BE2C (cell line): ENCODE measurements around the gene PNPLA1.

ENCODE experiments used
- DNase-seq: peaks from one replicate; pipeline ENCODE4 v3.0.0-alpha.2; 2020
- H3K27me3 ChIP-seq: fragments of 250-450 bp; sonication (Bioruptor Pico); 2 replicates; pipeline ENCODE4 v1.5.1; 2020; ENCODE audit warnings: mild to moderate bottlenecking
- H3K36me3 ChIP-seq: fragments of 250-450 bp; sonication (Bioruptor Pico); 2 replicates; pipeline ENCODE4 v1.5.1; 2020; ENCODE audit warnings: mild to moderate bottlenecking
- H3K4me1 ChIP-seq: fragments of 250-450 bp; sonication (Bioruptor Pico); 2 replicates; pipeline ENCODE4 v1.5.1; 2020
- H3K4me3 ChIP-seq: 2 replicates; pipeline ENCODE4 v1.5.1; 2011; ENCODE audit warnings: low read depth, low read length
- H3K9me3 ChIP-seq: fragments of 250-450 bp; sonication (Bioruptor Pico); 2 replicates; pipeline ENCODE4 v1.5.1; 2020
- CTCF ChIP-seq: IDR thresholded peaks from 2 replicates; pipeline ENCODE4 v1.5.1; 2012; ENCODE audit warnings: mild to moderate bottlenecking, low read depth, low read length

Gene PNPLA1

GRCh38 chr6:36302227-36302976 is 32.5 kb downstream of the PNPLA1 start:
- peak; percentile 93 for DNase-seq
- H3K36me3 ChIP-seq: no peaks in the 10 kb centered on the region
- no peak overlapping the region for H3K4me3 ChIP-seq
- H3K4me1 ChIP-seq: no peaks in the 10 kb centered on the region
- H3K9me3 ChIP-seq: no peaks in the 10 kb centered on the region
- TF ChIP-seq CTCF: peak; percentile 100
- no peaks in the 10 kb centered on the region for H3K27me3 ChIP-seq

- H3K4me3 ChIP-seq: no peak overlapping the region
- no peaks in the 10 kb centered on the region for H3K9me3 ChIP-seq
- H3K27me3 ChIP-seq: no peaks in the 10 kb centered on the region
- H3K36me3 ChIP-seq: no peaks in the 10 kb centered on the region
- no peaks in the 10 kb centered on the region for H3K4me1 ChIP-seq
- DNase-seq: no peak
- TF ChIP-seq CTCF: no peak
These were observed 36.0 kb downstream of the PNPLA1 start for GRCh38 chr6:36305885-36306284.

- H3K4me3 ChIP-seq: no peak overlapping the region
- H3K9me3 ChIP-seq: no peaks in the 10 kb centered on the region
- H3K4me1 ChIP-seq: no peaks in the 10 kb centered on the region
- no peak for DNase-seq
- TF ChIP-seq CTCF: no peak
- no peaks in the 10 kb centered on the region for H3K36me3 ChIP-seq
- H3K27me3 ChIP-seq: no peaks in the 10 kb centered on the region
These were observed 36.5 kb downstream of the PNPLA1 start for GRCh38 chr6:36306375-36306774.

GRCh38 chr6:36308514-36308913 is 38.7 kb downstream of the PNPLA1 start:
- TF ChIP-seq CTCF: no peak
- Histone ChIP-seq H3K4me3 (no peak overlapping the region), H3K27me3 (no peaks in the 10 kb centered on the region), H3K4me1 (no peaks in the 10 kb centered on the region), H3K36me3 (no peaks in the 10 kb centered on the region), H3K9me3 (no peaks in the 10 kb centered on the region)
- DNase-seq: no peak

GRCh38 chr6:36309203-36309602 is 39.3 kb downstream of the PNPLA1 start:
- no peaks in the 10 kb centered on the region for H3K36me3 ChIP-seq
- no peaks in the 10 kb centered on the region for H3K27me3 ChIP-seq
- DNase-seq: no peak
- H3K4me1 ChIP-seq: no peaks in the 10 kb centered on the region
- TF ChIP-seq CTCF: no peak
- H3K4me3 ChIP-seq: no peak overlapping the region
- no peaks in the 10 kb centered on the region for H3K9me3 ChIP-seq

GRCh38 chr6:36309900-36310299 is 40.0 kb downstream of the PNPLA1 start:
- DNase-seq: no peak

More at GRCh38 chr6:36309900-36310299, 40.0 kb downstream of the PNPLA1 start:
- no peak for TF ChIP-seq CTCF
- Histone ChIP-seq H3K4me1 (no peaks in the 10 kb centered on the region), H3K4me3 (no peak overlapping the region), H3K9me3 (no peaks in the 10 kb centered on the region), H3K27me3 (no peaks in the 10 kb centered on the region), H3K36me3 (no peaks in the 10 kb centered on the region)
